C4-2B (cell line): ENCODE results near the gene ALPP.

Source experiments
- CTCF ChIP-seq: fragments of 450-650 bp; conservative IDR thresholded peaks from 2 replicates; pipeline ENCODE4 v1.5.1; 2017; ENCODE audit warnings: mild to moderate bottlenecking
- ZFX ChIP-seq: fragments of 450-650 bp; IDR thresholded peaks from 2 replicates; pipeline ENCODE4 v1.6.1; 2017

- no peak for TF ChIP-seq CTCF
- TF ChIP-seq ZFX = no peak
These were observed 4.2 kb upstream of the ALPP start for GRCh38 chr2:232374356-232374755.
